Measurements from ENCODE around the gene ZSCAN30.
A peak's percentile ranks its signal among the peaks of the same experiment; 100 is the strongest.

Gene ZSCAN30

GRCh38 chr18:35283923-35284794, 5.9 kb downstream of the ZSCAN30 start:
- no peak for DNase-seq (ENCODE audit: extremely low read depth, low read depth)
- no peak overlapping the region for H3K4me3 ChIP-seq (replicated peaks; ENCODE audit: low read depth, low read length)
- TF ChIP-seq CTCF (IDR thresholded peaks at IDR 0.05; ENCODE audit: low read depth, low read length, missing control alignments), result no peak

- no peak for TF ChIP-seq CTCF (IDR thresholded peaks at IDR 0.05; ENCODE audit: low read depth, low read length, missing control alignments)
- no peak overlapping the region for H3K4me3 ChIP-seq (replicated peaks; ENCODE audit: low read depth, low read length)
- DNase-seq (ENCODE audit: extremely low read depth, low read depth), result peak; percentile 89
Measured at GRCh38 chr18:35282353-35282752, 7.7 kb downstream of the ZSCAN30 start.

- H3K4me3 ChIP-seq (replicated peaks; ENCODE audit: low read depth, low read length), result no peak overlapping the region
- TF ChIP-seq CTCF (IDR thresholded peaks at IDR 0.05; ENCODE audit: low read depth, low read length, missing control alignments), result no peak
- no peak for DNase-seq (ENCODE audit: extremely low read depth, low read depth)
Measured at GRCh38 chr18:35278969-35279368, 11.1 kb downstream of the ZSCAN30 start.

- TF ChIP-seq CTCF (IDR thresholded peaks at IDR 0.05; ENCODE audit: low read depth, low read length, missing control alignments), result no peak
- H3K4me3 ChIP-seq (replicated peaks; ENCODE audit: low read depth, low read length), result no peak overlapping the region
- DNase-seq (ENCODE audit: extremely low read depth, low read depth), result no peak
Measured at GRCh38 chr18:35278085-35278484, 11.9 kb downstream of the ZSCAN30 start.

- TF ChIP-seq CTCF (IDR thresholded peaks at IDR 0.05; ENCODE audit: low read depth, low read length, missing control alignments), result no peak
Measured at GRCh38 chr18:35277633-35278032, 12.4 kb downstream of the ZSCAN30 start.

GRCh38 chr18:35276267-35276666, 13.8 kb downstream of the ZSCAN30 start:
- TF ChIP-seq CTCF (IDR thresholded peaks at IDR 0.05; ENCODE audit: low read depth, low read length, missing control alignments), result no peak
- DNase-seq (ENCODE audit: extremely low read depth, low read depth), result no peak
- H3K4me3 ChIP-seq (replicated peaks; ENCODE audit: low read depth, low read length), result no peak overlapping the region

More at GRCh38 chr18:35277633-35278032, 12.4 kb downstream of the ZSCAN30 start:
- no peak overlapping the region for H3K4me3 ChIP-seq (replicated peaks; ENCODE audit: low read depth, low read length)
- no peak for DNase-seq (ENCODE audit: extremely low read depth, low read depth)

Data from HFF-Myc (cell line).